PFSK-1 (cell line): Measurements from ENCODE around the gene VEPH1.

Source experiments
- POLR2AphosphoS5 ChIP-seq: IDR thresholded peaks from 2 replicates; pipeline ENCODE4 v1.6.1; 2012; ENCODE audit warnings: low read depth, mild to moderate bottlenecking, control low read depth, low read length, moderate library complexity
- REST ChIP-seq, 2 experiments: IDR thresholded peaks; 2 replicates each; pipeline versions ENCODE4 v1.6.1 to v1.8.0; 2011 to 2012; ENCODE audit warnings: low read depth in 2 of 2, low read length in 2 of 2, control low read depth in 1 of 2, inconsistent platforms in 1 of 2, mild to moderate bottlenecking in 1 of 2, moderate library complexity in 1 of 2; ENCODE audit not compliant: insufficient read depth in 1 of 2

GRCh38 chr3:157465741-157466140 is 37.5 kb downstream of the VEPH1 start:
- no peak for TF ChIP-seq REST (IDR thresholded peaks at IDR 0.05; ENCODE audit: insufficient read depth in 1 of 2, low read depth in 2 of 2, low read length in 2 of 2)
- TF ChIP-seq POLR2AphosphoS5, result no peak
